HG03108 (cell line): ENCODE results near the gene DQX1.
"Not testable (repeated sequence)": the region's sequence is repeated elsewhere in the genome, so short reads cannot be mapped to it uniquely, and the experiment has no call there.

Source experiments
- ATAC-seq: cut with Tn5 transposase; IDR thresholded peaks from one replicate; pipeline ENCODE4 v1.9.1; 2021; ENCODE audit warnings: moderate library complexity; ENCODE audit not compliant: unreplicated experiment

The DQX1 gene

DNA sequence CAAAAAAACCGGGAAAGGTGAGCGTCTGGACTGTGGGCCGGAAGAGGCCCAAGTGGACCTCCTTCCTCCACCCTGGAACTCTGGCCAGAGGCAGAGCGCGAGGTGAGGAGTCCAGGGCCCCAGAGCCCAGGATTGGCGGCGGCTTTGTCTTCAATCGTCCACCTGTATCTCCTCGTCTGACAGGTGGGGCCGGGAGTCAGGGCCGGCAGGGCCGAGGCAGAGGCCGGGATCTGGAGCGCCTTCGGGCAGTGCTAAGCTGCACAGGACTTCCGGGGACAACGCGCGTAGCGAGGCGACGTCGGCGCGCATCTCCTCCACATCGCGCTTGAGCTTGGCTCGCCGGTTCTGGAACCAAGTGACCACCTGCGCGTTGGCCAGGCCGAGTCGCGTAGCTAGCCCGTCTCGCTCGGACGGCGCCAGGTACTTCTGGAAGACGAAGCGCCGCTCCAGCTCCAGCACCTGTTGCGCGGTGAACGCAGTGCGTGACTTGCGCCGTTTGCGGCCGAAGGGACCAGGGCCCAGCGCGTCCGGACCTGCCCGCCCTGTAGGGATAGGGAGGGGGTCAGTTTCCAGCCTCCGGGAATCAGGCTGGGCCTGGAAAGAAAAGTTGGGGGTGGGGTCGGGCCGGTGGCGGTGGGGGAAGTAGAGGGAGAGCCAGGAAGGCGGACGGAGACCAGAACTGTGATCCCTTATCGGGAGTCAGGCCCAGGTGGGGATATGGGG, 28.1 kb downstream of the DQX1 start:
- ATAC-seq: no peak

GRCh38 chr2:74496997-74497776, 28.8 kb downstream of the DQX1 start:
- ATAC-seq: no peak

DNA sequence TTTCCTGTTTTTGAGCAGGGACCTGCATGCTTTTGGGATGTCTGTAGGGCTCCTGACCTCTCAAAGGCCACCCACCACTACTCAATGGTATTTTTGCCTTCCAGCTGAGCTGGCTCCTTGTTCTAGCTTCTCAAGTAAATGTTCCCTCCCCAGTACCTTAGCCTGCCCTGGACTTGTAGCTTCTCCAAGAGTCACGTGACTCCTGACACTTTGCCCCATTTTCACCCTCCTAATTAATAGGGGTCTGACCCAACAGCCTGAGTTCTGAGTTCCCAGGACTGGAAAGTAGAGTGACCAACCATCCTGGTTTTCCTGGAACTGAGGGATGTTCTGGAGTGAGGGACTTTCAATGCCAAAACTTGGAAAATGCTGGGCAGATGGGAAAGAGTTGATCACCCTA, 30.6 kb downstream of the DQX1 start:
- no peak for ATAC-seq

DNA sequence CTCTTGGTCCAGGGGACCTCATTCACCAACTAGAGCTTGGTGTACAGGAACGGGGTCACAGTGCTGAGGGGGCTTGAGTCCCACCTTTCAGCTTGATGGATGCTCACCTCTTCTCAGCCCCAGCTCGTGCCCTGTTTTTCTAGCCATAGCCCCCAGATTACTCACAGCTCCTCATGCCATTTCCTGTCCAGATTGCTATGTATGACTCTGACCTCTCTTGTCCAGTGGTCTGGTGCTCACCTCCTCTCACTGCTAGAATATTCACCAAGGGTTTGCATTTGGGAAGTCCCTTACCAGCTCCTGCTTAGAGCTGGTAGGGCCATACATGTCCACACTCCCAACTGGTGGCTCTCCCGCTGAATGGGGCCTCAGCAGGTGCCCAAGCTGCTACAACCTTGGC, 32.5 kb downstream of the DQX1 start:
- no peak for ATAC-seq

DNA sequence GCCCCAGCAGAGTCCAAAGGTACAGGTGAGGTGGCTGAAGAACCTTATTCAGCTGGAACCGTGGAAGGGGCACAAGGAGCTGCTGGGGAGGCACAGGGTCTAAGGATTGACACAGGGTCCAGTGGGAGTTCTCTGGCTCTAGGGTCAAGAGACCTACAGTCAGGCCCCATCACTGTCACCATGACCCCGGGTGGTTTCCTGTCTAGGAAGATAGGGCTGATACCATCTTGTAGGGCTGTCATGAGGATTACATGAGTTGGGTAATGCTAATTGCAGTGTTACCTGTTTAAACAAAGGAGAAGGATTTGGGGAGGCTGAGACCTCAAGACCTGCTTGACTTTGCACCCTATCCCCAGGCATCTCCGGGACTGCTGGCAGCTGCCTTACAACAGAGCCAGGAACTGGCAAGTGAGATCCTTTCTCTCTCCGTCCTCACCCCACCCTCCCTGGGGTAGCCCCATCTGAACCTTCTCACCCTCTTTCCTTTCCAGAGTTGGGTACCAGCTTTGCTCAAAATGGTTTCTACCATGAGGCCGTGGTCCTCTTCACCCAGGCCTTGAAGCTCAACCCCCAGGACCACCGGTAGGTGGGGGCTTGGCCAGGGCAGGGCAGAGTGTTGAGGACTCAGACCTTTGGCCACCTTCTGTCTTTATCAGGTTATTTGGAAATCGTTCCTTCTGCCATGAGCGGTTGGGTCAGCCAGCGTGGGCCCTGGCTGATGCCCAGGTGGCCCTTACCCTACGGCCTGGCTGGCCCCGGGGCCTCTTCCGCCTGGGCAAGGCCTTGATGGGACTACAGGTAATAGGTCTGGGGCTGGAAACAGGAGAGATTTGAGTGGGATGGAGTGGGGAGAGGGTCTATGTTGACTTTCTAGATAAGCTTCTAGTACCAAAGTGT, 34.1 kb downstream of the DQX1 start:
- ATAC-seq: no peak

DNA sequence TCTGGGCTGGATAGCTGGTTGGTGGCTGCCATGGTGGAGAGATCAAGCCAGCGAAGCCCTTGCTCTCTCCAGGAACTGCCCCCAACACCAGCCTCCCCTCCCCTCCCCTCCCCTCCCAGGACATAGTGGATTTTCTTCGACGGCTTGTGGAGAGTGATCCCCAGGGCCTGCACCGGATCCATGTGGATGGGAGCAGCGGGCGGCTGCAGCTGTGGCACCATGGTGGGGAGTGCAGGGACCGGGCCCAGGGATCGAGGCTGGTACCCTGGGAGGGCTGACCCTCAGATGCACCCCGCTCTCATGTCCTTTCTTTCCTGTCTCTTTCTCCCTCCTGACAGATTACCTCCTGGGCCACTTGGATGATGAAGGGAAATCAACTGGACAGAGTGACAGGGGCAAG, 36.1 kb downstream of the DQX1 start:
- no peak for ATAC-seq

- ATAC-seq: no peak
These were observed 37.2 kb downstream of the DQX1 start for GRCh38 chr2:74488643-74489481.

DNA sequence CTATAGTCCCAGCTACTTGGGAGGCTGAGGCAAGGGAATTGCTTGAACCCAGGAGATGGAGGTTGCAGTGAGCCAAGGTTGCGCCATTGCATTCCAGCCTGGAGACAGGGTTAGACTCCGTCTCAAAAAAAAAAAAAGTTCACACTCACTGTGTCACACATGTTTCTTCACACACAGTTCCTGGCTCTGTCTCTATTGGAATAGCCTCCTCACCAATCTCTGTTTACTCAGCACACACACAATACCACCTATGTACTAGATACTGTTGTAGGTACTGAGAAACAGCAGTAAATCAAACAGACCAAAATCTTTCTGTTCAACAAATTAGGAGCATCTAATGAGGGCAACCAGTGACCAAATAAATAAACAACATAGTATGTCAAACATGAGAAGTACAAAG, 39.9 kb downstream of the DQX1 start:
- ATAC-seq: no peak

- not testable (repeated sequence) for ATAC-seq
These were observed 42.3 kb downstream of the DQX1 start for GRCh38 chr2:74483675-74484164.

DNA sequence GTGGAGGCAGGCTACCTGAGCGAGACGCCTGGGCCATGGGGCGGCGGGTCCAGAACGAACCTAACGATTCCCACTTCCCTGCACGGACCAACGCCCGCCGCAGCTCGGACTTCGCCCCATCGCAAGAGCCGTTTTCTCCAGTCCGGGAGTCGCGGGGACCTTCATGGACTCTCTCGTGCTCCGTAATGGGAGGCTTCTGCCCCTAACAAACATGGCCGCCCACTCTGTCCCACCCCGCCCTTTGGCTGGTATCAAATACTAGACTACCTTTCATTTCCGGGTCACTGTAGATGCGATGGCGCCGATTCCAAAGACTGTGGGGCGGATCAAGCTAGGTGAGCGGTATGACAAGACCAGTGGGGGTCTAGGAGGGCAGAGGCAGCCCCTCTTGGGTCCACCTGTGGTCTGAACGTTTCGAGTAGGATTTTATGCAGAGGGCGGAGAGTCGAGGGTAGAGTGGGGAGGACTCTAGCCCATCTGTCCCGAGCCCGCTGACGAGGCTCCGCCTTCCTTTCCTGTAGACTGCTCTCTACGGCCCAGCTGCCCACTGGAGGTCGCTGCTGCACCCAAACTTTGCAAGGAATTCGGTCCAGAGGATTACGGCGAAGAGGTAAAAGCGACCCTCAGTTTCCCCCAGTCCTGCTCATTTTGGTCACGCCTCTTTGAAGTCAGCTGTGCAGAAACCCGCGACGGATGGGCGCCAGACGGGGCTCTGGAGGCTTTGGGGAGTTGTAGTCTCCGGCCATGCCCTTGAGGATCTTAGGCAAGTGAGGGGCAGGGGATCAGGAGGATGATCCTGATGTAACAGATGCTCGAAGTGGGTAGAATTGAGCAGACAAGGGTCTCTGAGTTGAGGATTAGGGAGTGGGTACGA, 43.0 kb downstream of the DQX1 start, which contains the start of the genes CCDC142 and TTC31:
Gene CCDC142 (minus strand): TSS at position 198 of the 874 bp plus-strand sequence. CDS start 161 bp downstream, at position 37.
Gene TTC31 (plus strand): TSS at position 281 of the 874 bp plus-strand sequence. CDS start 15 bp downstream, at position 296.
- ATAC-seq: peak; percentile 88

DNA sequence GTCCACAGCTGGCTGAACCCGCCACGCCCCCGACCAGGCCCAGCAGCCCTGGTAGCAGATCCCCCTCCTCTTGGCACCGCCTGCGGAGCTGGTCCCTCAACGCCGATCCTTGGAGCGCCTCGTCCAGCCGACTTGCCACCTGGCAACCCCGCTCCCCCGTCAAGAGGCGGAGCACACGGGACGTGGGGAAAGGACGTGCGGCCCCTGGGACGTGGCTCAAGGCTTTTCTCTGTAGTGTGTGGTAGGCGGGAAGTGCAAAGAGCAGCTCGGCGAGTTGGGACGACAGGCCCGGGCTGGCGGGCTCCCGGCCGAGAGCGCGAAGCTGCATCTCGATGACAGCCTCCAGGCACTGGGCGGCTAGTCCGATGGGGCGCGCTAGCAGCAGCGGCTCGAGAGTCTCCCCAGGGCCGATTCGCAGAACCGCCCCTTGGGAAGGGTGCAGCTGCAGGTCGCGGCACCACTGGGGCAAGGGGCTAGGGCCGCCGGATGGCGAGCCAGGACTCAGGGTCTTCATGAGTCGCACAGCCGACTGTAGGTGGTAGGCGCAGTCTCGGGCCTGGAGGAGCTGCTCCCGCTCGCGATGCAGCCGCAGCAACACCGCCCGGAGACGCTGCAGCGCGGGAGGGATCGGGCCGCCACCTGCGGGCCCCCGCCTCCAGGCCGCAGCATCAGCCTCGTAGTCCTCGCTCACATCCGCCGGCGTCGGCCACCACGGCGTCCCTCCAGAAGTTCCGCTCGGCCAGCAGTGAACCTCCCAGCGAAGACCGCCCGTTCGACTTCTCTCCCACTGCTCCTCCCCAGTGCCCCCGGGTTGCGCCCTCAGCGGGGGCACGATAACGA, 43.9 kb downstream of the DQX1 start:
- ATAC-seq: peak; percentile 30

- ATAC-seq: no peak
These were observed 44.6 kb downstream of the DQX1 start for GRCh38 chr2:74481431-74481830.

DNA sequence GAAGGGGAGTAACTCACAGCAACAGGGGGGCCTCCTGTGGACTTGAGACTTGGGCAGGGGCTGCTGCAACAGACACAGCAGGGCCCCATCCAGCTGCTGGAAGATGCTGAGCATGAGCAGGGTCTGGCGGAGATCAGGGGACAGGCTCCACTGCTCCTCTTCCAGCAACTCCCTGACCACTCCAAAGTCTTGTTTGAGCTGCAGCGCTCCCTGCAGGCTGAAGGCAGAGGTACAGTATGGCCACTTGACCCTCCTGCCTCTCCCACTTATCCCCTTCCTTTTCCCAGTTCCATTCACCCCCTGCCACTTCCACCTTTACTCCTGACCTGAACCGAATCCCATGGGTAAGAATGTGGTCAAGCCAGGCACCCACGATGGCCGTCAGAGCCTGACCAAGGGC, 51.1 kb downstream of the DQX1 start:
- no peak for ATAC-seq

DNA sequence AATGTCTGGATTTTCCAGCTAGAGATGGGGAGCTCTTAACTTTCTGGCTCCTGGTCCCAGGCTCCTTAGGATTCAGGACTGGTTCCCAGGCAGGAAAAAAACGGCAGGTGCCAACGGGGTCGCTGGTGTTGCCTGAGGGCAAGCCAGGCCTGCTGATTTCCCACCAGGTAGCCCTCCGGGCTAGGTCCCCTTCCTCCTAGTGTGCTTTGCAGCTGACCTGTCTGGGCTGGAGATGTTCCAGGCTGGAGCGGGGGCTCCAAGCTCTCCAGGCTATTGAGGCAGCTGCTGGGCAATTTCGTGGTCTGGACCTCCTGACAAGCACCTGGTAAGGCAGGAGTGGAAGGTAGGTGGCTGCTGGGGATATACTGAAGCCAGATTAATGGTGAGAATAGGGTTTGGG, 51.5 kb downstream of the DQX1 start:
- no peak for ATAC-seq

DNA sequence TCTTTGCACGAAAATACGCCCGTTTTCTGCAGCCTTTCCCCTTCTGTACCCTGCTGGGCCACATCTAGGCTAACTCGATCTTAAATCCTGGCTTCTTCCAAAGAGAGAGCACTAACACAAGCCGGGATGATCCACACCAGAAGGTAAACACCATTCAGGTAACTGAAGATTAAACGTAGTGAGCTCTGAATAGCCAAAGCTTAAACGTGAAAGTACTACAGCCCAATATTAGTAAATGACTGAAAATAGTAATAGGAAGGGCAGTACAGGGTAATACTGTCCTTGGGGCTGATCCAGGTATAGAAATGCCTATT, 53.1 kb downstream of the DQX1 start:
- no peak for ATAC-seq

DNA sequence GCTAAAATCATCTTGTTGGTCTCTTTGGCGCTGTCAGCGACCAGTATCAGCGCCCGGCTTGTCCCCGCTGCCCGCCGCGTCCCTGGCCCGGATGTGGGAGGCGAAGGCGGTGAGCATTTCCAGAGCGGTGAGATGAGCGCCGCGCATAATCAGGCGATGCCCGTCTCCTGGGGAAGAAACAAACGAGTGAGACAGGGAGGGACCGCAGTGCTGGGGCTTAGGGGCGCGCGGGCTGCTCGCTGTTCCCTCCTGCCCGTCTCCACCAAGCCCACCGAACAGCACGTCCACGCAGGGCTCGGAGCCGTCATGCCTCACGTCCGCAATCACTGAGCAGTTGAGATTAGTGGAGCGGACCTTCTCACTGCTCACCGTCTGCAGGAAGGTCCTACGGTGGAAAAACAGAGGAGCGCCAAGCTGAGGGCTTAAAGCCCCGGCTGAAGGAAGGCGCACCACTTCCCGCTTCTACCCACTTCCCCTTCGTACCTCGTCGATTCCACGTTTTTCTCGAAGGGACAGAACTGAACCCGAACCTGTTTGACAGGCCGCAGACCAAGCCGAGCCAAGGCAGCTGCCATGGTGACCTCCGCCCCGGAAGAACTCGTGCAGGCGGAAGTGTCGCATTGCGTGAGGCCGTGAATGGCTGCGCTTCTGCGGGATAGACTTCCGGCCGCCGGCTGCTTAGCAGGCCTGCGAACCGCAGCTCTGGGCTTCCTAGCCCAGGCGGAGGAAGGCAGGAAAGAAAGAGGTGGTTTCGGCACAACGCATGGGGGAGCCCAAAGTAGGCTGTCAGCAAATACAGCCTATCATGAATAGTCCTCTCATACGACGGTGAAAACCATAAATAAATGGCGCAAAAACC, 53.7 kb downstream of the DQX1 start, which contains the start of gene MRPL53:
Gene MRPL53 (minus strand): TSS at position 595 of the 859 bp plus-strand sequence. CDS start 20 bp downstream, at position 575.
- ATAC-seq: peak; percentile 83

DNA sequence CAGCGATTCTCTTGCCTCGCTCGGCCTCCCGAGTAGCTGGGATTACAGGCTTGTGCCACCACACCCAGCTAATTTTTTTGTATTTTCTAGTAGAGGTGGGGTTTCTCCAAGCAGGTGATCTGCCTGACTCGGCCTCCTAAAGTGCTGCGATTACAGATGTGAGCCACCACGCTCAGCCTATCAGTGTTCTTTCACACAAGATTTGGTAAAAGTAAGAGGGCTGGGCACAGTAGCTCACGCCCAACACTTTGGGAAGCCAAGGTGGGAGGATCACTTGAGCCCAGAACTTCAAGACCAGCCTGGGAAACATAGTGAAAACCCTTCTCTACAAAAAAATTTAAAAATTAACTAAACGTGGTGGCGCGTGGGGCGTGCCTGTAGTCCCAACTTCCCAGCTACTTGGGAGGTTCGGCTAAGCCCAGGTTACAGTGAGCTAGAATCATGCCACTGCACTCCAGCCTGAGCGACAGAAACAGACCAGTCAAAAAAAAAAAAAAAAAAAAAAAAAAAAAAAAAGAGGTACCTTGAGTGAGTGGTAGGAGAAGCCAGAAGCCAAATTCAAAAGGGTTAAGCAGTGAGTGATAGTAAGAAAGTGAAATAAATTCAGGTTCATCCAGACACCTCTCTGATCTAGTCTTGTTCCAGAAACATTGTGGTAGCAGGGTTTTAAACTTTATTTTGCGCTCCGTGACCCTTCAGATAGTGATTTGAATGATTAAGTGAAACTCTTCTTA, 54.5 kb downstream of the DQX1 start:
- ATAC-seq: no peak
